IPS DF 6.9 (cell line): ENCODE measurements around the gene GRIN2D.
"Not testable (repeated sequence)": the region's sequence is repeated elsewhere in the genome, so short reads cannot be mapped to it uniquely, and the experiment has no call there.

ENCODE experiments used
- DNase-seq: peaks from one replicate; pipeline ENCODE4 v3.0.0-alpha.2; 2013; ENCODE audit warnings: low read depth, low spot score
- H3K27ac ChIP-seq: one replicate; pipeline ENCODE4 v1.5.1; 2013; ENCODE audit warnings: low read length, control low read depth
- H3K27me3 ChIP-seq: 2 replicates; pipeline ENCODE4 v1.6.1; 2013; ENCODE audit warnings: mild to moderate bottlenecking, low read length; ENCODE audit not compliant: control insufficient read depth, insufficient read depth
- H3K36me3 ChIP-seq: 2 replicates; pipeline ENCODE4 v1.6.1; 2013; ENCODE audit warnings: low read length; ENCODE audit not compliant: control insufficient read depth, insufficient read depth
- H3K4me1 ChIP-seq: 2 replicates; pipeline ENCODE4 v1.6.1; 2013; ENCODE audit warnings: low read length; ENCODE audit not compliant: control insufficient read depth, insufficient read depth
- H3K4me3 ChIP-seq: 2 replicates; pipeline ENCODE4 v1.5.1; 2013; ENCODE audit warnings: mild to moderate bottlenecking, low read length
- H3K9me3 ChIP-seq: 2 replicates; pipeline ENCODE4 v1.6.1; 2013; ENCODE audit warnings: low read length, inconsistent platforms; ENCODE audit not compliant: control insufficient read depth, insufficient read depth
- WGBS: extraction: QIAGEN DNeasy Blood & Tissue Kit; methylation state at CpG from one replicate; pipeline ENCODE4 v1.1.7; 2013; ENCODE audit warnings: mixed read lengths, missing lambda C conversion rate; ENCODE audit not compliant: insufficient read length, insufficient coverage; 5-methylcytosine and 5-hydroxymethylcytosine counted together

GRIN2D gene

DNA sequence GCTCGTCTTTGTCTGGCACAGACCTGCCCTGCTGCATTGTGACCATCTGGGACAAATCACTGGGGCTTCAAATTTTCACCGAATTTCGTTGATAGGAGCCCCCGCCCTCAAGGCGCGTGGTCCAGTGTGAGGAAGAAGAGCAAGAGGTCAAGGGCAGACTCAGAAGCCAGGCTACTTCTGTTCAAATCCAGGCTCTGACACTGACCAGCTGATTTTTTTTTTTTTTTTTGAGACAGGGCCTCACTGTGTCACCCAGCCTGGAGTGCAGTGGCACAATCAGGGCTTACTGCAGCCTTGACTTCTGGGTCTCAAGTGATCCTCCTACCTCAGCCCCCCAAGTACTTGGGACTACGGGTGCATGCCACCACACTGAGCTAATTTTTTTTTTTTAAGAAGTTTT, 22.1 kb upstream of the GRIN2D start:
- no peaks in the 10 kb centered on the region for H3K36me3 ChIP-seq

DNA sequence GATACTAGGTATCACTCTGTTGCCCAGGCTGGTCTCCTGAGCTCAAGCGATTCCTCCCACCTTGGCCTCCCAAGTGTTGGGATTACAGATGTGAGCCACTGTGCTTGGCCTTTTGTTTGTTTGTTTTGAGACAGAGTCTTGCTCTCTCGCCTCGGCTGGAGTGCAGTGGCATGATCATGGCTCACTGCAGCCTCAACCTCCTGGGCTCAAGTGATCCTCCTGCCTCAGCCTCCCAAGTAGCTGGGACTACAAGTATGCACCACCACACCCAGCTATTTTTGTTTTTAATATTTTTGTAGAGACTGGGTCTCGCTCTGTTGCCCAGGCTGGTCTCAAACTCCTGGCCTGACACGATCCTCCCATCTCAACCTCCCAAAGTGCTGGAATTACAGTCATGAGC, 21.7 kb upstream of the GRIN2D start:
- H3K4me1 ChIP-seq, H3K4me3 ChIP-seq, H3K27ac ChIP-seq, DNase-seq, H3K9me3 ChIP-seq, H3K27me3 ChIP-seq, H3K36me3 ChIP-seq: not testable (repeated sequence)
- WGBS, result no CpG with 5 or more reads among the region's 5 CpGs

More for the DNA sequence above, 22.1 kb upstream of the GRIN2D start:
- no CpG with 5 or more reads among the region's 7 CpGs for WGBS
- no peaks in the 10 kb centered on the region for H3K4me1 ChIP-seq
- no peak for DNase-seq
- H3K27ac ChIP-seq, result no peak overlapping the region
- no peak overlapping the region for H3K4me3 ChIP-seq
- H3K27me3 ChIP-seq, result no peaks in the 10 kb centered on the region
- no peaks in the 10 kb centered on the region for H3K9me3 ChIP-seq

DNA sequence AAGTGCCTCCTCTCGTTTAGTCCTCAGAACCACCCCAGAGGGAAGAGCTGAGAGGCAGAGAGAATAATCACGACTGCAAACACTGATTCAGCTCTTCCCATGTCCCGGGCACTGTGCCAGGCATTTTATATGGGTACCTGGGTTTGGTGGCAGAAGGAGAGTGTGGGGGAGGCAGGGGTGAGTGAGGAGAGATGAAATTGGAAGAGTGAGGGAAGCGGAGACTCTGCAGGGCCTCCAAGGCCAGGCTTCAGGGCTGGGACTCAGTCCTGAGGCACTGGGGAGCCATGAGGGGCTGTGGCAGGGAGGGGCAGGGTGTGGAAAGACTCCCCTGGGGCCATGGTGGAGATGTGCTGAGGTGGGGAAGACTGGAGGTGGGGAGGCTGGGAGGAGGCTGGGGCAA, 20.6 kb upstream of the GRIN2D start:
- Histone ChIP-seq H3K27ac (no peak overlapping the region), H3K36me3 (no peaks in the 10 kb centered on the region), H3K4me3 (no peak overlapping the region), H3K27me3 (no peaks in the 10 kb centered on the region), H3K4me1 (no peaks in the 10 kb centered on the region), H3K9me3 (no peaks in the 10 kb centered on the region)
- WGBS, result no CpG with 5 or more reads among the region's 4 CpGs
- DNase-seq, result no peak

DNA sequence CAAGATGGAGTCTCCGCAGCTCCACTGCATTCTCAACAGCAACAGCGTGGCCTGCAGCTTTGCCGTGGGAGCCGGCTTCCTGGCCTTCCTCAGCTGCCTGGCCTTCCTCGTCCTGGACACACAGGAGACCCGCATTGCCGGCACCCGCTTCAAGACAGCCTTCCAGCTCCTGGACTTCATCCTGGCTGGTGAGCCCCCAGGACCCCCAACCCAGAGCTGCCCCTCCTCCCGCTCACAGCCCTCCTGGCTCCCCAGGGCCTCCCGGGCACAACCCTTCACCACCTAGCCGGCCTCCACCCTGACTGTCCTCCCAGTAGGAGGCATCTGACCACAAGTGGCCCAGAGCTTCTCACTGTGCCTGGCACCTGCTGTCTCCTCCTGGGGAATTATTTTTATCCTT, 19.9 kb upstream of the GRIN2D start:
- DNase-seq, result no peak
- no CpG with 5 or more reads among the region's 11 CpGs for WGBS
- H3K27me3 ChIP-seq, result no peaks in the 10 kb centered on the region
- H3K4me3 ChIP-seq, result no peak overlapping the region
- H3K4me1 ChIP-seq, result no peaks in the 10 kb centered on the region
- no peaks in the 10 kb centered on the region for H3K36me3 ChIP-seq
- no peaks in the 10 kb centered on the region for H3K9me3 ChIP-seq
- H3K27ac ChIP-seq, result no peak overlapping the region

DNA sequence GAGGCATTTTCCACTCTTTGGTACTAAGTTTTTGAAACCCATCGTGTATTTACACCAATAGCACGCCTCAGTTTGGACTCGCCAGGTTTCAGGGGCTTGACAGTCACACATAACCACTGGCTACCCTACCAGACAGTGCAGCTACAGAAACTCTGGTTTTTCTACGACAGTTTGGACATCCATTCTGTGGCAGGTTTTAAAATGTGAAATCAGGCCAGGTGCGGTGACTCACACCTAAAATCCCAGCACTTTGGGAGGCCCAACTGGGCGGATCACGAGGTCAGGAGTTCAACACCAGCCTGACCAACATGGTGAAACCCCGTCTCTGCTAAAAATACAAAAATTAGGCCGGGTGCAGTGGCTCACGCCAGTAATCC, 15.3 kb upstream of the GRIN2D start:
- no peak for DNase-seq
- no peak overlapping the region for H3K27ac ChIP-seq
- H3K4me1 ChIP-seq, result no peaks in the 10 kb centered on the region
- peaks cover 2% of the 10 kb centered on the region; the same call in 1 of the 2 replicates for H3K36me3 ChIP-seq
- H3K27me3 ChIP-seq, result no peaks in the 10 kb centered on the region
- WGBS, result no CpG with 5 or more reads among the region's 10 CpGs
- H3K4me3 ChIP-seq, result no peak overlapping the region
- no peaks in the 10 kb centered on the region for H3K9me3 ChIP-seq

DNA sequence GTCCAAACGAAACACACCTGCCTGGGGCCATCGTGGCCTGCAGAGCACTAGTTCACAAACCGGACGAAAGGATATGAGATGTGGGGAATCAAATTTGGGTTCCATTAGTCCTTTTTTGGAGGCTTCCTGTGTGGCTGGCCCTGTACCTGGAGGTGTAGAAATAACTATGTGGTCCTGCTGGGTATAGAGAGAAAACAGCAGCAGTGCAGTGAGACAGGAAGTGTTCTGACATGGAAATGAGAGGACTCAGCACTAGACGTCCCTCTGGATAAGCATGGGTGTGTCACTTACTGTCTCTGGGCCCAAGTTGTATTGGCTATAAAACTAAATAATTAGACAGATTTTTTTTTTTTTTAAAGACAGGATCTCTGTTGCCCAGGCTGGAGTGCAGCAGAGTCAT, 14.4 kb upstream of the GRIN2D start:
- DNase-seq, result no peak
- Histone ChIP-seq H3K36me3 (peaks cover 7% of the 10 kb centered on the region), H3K4me1 (no peaks in the 10 kb centered on the region), H3K27ac (no peak overlapping the region), H3K4me3 (no peak overlapping the region), H3K9me3 (no peaks in the 10 kb centered on the region), H3K27me3 (no peaks in the 10 kb centered on the region)
- no CpG with 5 or more reads among the region's 5 CpGs for WGBS

DNA sequence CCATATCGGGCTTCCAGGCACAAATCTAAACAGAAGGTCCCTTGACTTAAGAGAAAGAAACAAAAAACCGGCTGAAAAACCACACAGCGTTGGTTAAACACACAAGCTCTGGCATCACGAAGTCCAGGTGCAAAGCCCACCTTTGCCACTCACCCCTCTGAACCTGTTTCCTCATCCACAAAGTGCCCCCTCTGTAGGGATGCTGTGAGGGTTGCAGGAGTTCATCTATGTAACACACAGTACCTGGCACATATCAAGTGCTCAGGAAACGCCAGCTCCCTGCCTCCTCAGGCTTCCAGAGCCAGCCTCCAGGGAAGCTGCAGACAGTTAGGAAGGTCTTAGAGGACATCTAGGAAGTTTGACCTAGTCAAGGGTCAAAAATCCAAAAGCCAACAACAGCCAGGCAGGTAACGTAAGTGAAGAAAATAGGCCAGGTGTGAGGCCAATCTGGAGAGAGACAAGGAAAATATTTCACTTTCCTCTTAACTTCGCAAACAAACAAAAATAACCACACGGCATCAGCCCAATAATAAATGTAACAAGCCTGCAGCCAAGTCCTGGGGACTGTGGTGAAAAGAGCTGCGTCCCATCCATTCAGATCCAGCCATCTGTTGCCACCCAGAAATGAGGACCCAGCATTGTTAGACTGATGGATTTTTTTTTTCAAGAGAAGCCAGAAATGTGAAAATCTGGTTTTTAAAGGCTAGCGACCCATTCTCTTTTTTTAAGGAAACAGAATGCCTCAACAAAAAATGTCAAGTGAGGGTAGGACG, 12.1 kb upstream of the GRIN2D start:
- DNase-seq, result no peak
- Histone ChIP-seq H3K4me1 (no peaks in the 10 kb centered on the region), H3K4me3 (no peak overlapping the region), H3K36me3 (peaks cover 20% of the 10 kb centered on the region), H3K27ac (no peak overlapping the region), H3K27me3 (no peaks in the 10 kb centered on the region), H3K9me3 (no peaks in the 10 kb centered on the region)
- no CpG with 5 or more reads among the region's 11 CpGs for WGBS

DNA sequence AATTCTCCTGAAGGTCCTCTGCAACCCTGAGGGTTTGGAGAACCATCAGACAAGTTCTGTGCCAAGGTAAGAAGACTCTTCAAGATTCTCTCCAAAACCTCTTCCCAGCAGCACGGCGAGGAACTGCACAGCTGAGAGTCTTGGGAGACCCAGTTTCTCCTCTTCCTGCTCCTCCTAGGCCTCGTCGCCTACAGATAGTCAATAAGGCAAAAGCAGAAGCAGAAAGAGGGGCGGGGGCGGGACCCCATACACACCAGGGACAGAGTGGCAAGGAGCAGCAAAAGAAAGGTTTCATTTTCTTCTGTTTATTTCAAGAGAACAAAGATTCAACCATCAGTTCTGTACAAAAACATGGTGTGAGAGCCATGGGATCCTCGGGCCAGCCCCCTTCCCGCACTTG, 11.2 kb upstream of the GRIN2D start:
- no peak overlapping the region for H3K4me3 ChIP-seq

DNA sequence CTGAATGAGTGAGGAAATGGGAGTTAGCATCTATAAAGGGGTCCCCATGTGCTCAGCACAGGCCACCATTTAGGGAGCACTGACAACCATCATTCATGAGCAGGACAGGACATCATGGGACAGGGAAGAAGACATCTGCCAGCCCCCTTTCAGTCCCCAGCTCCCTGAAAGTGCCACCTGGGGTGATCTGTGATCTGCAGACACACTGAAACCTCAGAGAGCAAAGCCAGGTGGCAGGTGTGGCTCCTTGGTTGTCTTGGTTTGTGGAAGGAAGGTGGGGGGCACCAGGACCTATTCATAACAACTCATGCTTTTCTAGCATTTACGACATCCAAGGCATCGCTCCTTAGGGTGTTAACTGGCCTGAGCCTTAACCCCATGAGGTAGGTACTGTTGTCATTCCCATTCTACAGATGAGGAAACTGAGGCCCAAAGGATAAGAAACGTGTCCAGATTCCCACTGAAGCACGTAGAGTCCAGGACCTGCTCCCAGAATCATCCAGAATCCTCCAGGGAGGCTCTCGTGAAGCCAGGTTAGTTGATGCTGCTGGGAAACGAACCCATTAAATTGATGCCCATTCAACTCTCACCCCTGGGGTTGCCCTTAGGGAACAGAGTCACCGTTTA, 7.9 kb upstream of the GRIN2D start:
- WGBS, result no CpG with 5 or more reads among the region's 7 CpGs
- Histone ChIP-seq H3K27ac (no peak overlapping the region), H3K4me3 (no peak overlapping the region), H3K4me1 (no peaks in the 10 kb centered on the region; the same call in 1 of the 2 replicates), H3K27me3 (no peaks in the 10 kb centered on the region), H3K9me3 (no peaks in the 10 kb centered on the region), H3K36me3 (peaks cover 29% of the 10 kb centered on the region)
- DNase-seq, result no peak

More for the DNA sequence above, 11.2 kb upstream of the GRIN2D start:
- no peak for DNase-seq
- Histone ChIP-seq H3K4me1 (no peaks in the 10 kb centered on the region), H3K27me3 (no peaks in the 10 kb centered on the region), H3K9me3 (no peaks in the 10 kb centered on the region), H3K27ac (no peak overlapping the region), H3K36me3 (peaks cover 24% of the 10 kb centered on the region)
- WGBS, result no CpG with 5 or more reads among the region's 8 CpGs

DNA sequence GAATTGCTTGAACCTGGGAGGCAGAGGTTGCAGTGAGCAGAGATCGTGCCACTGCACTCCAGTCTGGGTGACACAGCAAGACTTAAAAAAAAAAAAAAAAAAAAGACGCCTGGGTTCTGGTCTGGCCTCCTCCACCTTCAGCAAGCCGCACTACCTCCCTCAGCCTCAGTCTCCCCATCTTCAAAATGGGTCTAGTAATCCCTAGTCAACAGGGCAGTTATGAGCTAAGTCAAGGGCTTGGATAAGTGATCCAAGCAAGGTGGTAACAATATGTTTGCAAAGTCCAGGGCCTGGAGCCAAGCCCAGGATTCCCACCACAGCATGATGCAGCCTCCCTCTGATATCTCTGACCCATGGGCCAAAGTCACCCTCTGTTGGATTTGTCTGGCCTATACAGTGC, 6.5 kb upstream of the GRIN2D start:
- Histone ChIP-seq H3K27me3 (no peaks in the 10 kb centered on the region), H3K36me3 (peaks cover 29% of the 10 kb centered on the region), H3K4me1 (peaks cover 1% of the 10 kb centered on the region), H3K9me3 (no peaks in the 10 kb centered on the region), H3K27ac (no peak overlapping the region), H3K4me3 (no peak overlapping the region)
- DNase-seq, result no peak
- WGBS, result no CpG with 5 or more reads among the region's 3 CpGs
